Measurements from ENCODE around the gene LHX1.

LHX1 gene

GRCh38 chr17:36937001-36937958 lies at the start of gene LHX1:
TSS of gene LHX1 (plus strand) at chr17:36937475. CDS start at chr17:36938198, 723 bp downstream.
- Histone ChIP-seq H3K9ac (ENCODE audit: low read length in 2 of 2) (no peak within 1 kb of the TSS), H3K9me3 (ENCODE audit: control insufficient read depth in 2 of 2, low read length in 2 of 2) (no peaks in the 10 kb centered on the region), H3K4me3 (ENCODE audit: low read length in 2 of 2) (peak within 1 kb of the TSS; percentile 24 to 57), H3K27me3 (ENCODE audit: control insufficient read depth in 1 of 2, insufficient read depth in 2 of 2, low read length in 2 of 2) (peaks cover 92 to 98% of the 10 kb centered on the region in 2 donors), H3K4me1 (ENCODE audit: control insufficient read depth, insufficient read depth, low read length) (peaks cover 61% of the 10 kb centered on the region), H3K27ac (ENCODE audit: low read length) (no peak within 1 kb of the TSS), H3K36me3 (ENCODE audit: control insufficient read depth in 2 of 2, insufficient read depth in 2 of 2, low read length in 2 of 2) (no peaks in the 10 kb centered on the region)

GRCh38 chr17:36888236-36888951 lies 48.9 kb upstream of the LHX1 start:
- H3K27ac ChIP-seq (ENCODE audit: low read length), result no peak overlapping the region
- no peaks in the 10 kb centered on the region for H3K4me1 ChIP-seq (ENCODE audit: control insufficient read depth, insufficient read depth, low read length)
- no peaks in the 10 kb centered on the region for H3K36me3 ChIP-seq (ENCODE audit: control insufficient read depth in 2 of 2, insufficient read depth in 2 of 2, low read length in 2 of 2)
- H3K9me3 ChIP-seq (ENCODE audit: control insufficient read depth in 2 of 2, low read length in 2 of 2), result no peaks in the 10 kb centered on the region
- H3K4me3 ChIP-seq (ENCODE audit: low read length in 2 of 2), result no peak overlapping the region
- H3K27me3 ChIP-seq (ENCODE audit: control insufficient read depth in 1 of 2, insufficient read depth in 2 of 2, low read length in 2 of 2), result peaks cover 23 to 31% of the 10 kb centered on the region in 2 donors
- no peak overlapping the region for H3K9ac ChIP-seq (ENCODE audit: low read length in 2 of 2)

- H3K9me3 ChIP-seq (ENCODE audit: control insufficient read depth in 2 of 2, low read length in 2 of 2), result no peaks in the 10 kb centered on the region
- H3K4me3 ChIP-seq (ENCODE audit: low read length in 2 of 2), result no peak overlapping the region
- no peak overlapping the region for H3K9ac ChIP-seq (ENCODE audit: low read length in 2 of 2)
- H3K27ac ChIP-seq (ENCODE audit: low read length), result no peak overlapping the region
- H3K4me1 ChIP-seq (ENCODE audit: control insufficient read depth, insufficient read depth, low read length), result no peaks in the 10 kb centered on the region
- H3K36me3 ChIP-seq (ENCODE audit: control insufficient read depth in 2 of 2, insufficient read depth in 2 of 2, low read length in 2 of 2), result no peaks in the 10 kb centered on the region
- peaks cover 17 to 26% of the 10 kb centered on the region in 2 donors for H3K27me3 ChIP-seq (ENCODE audit: control insufficient read depth in 1 of 2, insufficient read depth in 2 of 2, low read length in 2 of 2)
Measured at GRCh38 chr17:36889770-36890349, 47.4 kb upstream of the LHX1 start.

DNA sequence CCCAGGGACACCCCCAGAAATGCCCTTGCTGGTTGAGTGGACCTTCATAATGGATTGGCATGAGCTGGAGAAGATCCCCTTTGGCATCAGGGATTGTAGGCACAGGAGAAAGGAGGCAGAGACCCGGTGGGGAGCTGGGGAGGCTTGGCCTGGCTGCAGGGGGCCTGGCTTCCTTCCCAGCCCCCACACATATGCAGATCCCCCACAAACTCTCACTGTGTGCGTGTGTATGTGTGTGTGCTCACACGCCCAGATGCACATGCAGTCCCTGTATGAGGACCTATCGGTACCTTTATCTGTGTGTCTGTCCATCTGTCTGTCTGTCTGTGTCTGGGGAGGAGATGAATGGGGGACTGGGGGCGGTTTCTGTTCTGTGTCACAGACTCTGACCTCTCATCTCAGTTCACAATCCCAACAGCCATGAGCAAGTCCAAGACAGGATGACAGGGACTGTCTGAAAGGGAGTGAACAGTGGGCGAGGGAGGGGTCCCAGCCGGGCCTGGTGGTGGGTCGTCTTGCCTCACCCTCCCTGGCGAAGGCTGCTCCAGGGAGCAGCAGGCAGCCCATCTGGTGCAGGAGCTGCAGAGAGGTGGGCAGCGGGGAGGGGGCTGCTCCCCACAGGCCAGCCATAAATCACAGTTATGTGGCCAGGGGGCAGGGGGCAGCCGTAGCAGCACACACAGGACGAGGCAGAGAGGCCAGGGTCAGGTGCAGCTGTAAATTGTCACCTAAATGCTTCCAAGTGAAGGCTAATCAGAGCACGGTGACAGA lies 46.7 kb upstream of the LHX1 start:
- H3K27me3 ChIP-seq (ENCODE audit: control insufficient read depth in 1 of 2, insufficient read depth in 2 of 2, low read length in 2 of 2), result peaks cover 19 to 26% of the 10 kb centered on the region in 2 donors
- H3K4me1 ChIP-seq (ENCODE audit: control insufficient read depth, insufficient read depth, low read length), result no peaks in the 10 kb centered on the region
- no peaks in the 10 kb centered on the region for H3K36me3 ChIP-seq (ENCODE audit: control insufficient read depth in 2 of 2, insufficient read depth in 2 of 2, low read length in 2 of 2)

DNA sequence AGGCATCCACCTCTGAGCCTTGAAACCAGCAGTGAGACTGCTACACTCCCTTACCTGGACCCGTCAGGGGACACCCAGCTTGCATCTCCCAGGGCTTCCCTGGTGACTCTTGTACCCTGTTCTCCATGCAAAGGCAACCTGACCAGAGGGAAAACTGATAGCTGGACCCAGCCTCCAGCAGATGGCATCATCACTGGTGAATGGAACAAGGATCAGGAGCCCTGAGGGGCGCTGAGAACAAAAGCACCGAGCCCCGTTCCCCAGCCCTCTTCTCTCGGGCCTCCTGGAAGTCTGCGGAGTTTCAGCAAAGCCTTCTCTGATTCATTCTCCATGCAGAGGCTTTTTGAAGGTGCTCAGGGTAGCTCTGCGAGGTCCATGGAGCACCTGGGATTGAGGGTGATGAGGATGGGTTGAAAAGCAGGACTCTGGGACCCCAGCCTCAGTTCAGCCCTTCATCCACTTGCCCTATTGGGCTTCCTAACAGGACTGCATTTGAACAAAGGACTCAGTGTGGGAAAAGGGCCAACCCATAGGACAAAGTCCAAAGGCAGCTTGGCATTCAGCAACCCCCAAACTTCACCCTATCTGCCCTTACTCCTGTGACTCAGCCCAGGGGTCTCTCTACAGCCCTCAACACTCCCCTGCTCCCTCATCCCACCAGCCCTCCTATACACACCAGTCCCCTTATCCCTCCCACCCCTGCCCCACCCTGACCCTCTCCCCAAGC lies 45.0 kb upstream of the LHX1 start:
- no peak overlapping the region for H3K4me3 ChIP-seq (ENCODE audit: low read length in 2 of 2)
- H3K9me3 ChIP-seq (ENCODE audit: control insufficient read depth in 2 of 2, low read length in 2 of 2), result no peaks in the 10 kb centered on the region
- no peaks in the 10 kb centered on the region for H3K4me1 ChIP-seq (ENCODE audit: control insufficient read depth, insufficient read depth, low read length)
- no peaks in the 10 kb centered on the region for H3K36me3 ChIP-seq (ENCODE audit: control insufficient read depth in 2 of 2, insufficient read depth in 2 of 2, low read length in 2 of 2)
- no peak overlapping the region for H3K9ac ChIP-seq (ENCODE audit: low read length in 2 of 2)
- H3K27ac ChIP-seq (ENCODE audit: low read length), result no peak overlapping the region
- H3K27me3 ChIP-seq (ENCODE audit: control insufficient read depth in 1 of 2, insufficient read depth in 2 of 2, low read length in 2 of 2), result peaks cover 16 to 26% of the 10 kb centered on the region in 2 donors

More for the DNA sequence above, 46.7 kb upstream of the LHX1 start:
- Histone ChIP-seq H3K4me3 (ENCODE audit: low read length in 2 of 2) (no peak overlapping the region), H3K27ac (ENCODE audit: low read length) (no peak overlapping the region), H3K9ac (ENCODE audit: low read length in 2 of 2) (no peak overlapping the region), H3K9me3 (ENCODE audit: control insufficient read depth in 2 of 2, low read length in 2 of 2) (no peaks in the 10 kb centered on the region)

GRCh38 chr17:36894177-36894576 lies 43.1 kb upstream of the LHX1 start:
- Histone ChIP-seq H3K27me3 (ENCODE audit: control insufficient read depth in 1 of 2, insufficient read depth in 2 of 2, low read length in 2 of 2) (peaks cover 13 to 23% of the 10 kb centered on the region in 2 donors), H3K27ac (ENCODE audit: low read length) (no peak overlapping the region), H3K36me3 (ENCODE audit: control insufficient read depth in 2 of 2, insufficient read depth in 2 of 2, low read length in 2 of 2) (no peaks in the 10 kb centered on the region), H3K4me1 (ENCODE audit: control insufficient read depth, insufficient read depth, low read length) (no peaks in the 10 kb centered on the region), H3K9me3 (ENCODE audit: control insufficient read depth in 2 of 2, low read length in 2 of 2) (no peaks in the 10 kb centered on the region), H3K4me3 (ENCODE audit: low read length in 2 of 2) (no peak overlapping the region), H3K9ac (ENCODE audit: low read length in 2 of 2) (no peak overlapping the region)

- no peaks in the 10 kb centered on the region for H3K9me3 ChIP-seq (ENCODE audit: control insufficient read depth in 2 of 2, low read length in 2 of 2)
- no peak overlapping the region for H3K27ac ChIP-seq (ENCODE audit: low read length)
- peaks cover 12 to 24% of the 10 kb centered on the region in 2 donors for H3K27me3 ChIP-seq (ENCODE audit: control insufficient read depth in 1 of 2, insufficient read depth in 2 of 2, low read length in 2 of 2)
- no peak overlapping the region for H3K9ac ChIP-seq (ENCODE audit: low read length in 2 of 2)
- H3K36me3 ChIP-seq (ENCODE audit: control insufficient read depth in 2 of 2, insufficient read depth in 2 of 2, low read length in 2 of 2), result no peaks in the 10 kb centered on the region
- H3K4me1 ChIP-seq (ENCODE audit: control insufficient read depth, insufficient read depth, low read length), result no peaks in the 10 kb centered on the region
- no peak overlapping the region for H3K4me3 ChIP-seq (ENCODE audit: low read length in 2 of 2)
Measured at GRCh38 chr17:36894925-36895324, 42.4 kb upstream of the LHX1 start.

DNA sequence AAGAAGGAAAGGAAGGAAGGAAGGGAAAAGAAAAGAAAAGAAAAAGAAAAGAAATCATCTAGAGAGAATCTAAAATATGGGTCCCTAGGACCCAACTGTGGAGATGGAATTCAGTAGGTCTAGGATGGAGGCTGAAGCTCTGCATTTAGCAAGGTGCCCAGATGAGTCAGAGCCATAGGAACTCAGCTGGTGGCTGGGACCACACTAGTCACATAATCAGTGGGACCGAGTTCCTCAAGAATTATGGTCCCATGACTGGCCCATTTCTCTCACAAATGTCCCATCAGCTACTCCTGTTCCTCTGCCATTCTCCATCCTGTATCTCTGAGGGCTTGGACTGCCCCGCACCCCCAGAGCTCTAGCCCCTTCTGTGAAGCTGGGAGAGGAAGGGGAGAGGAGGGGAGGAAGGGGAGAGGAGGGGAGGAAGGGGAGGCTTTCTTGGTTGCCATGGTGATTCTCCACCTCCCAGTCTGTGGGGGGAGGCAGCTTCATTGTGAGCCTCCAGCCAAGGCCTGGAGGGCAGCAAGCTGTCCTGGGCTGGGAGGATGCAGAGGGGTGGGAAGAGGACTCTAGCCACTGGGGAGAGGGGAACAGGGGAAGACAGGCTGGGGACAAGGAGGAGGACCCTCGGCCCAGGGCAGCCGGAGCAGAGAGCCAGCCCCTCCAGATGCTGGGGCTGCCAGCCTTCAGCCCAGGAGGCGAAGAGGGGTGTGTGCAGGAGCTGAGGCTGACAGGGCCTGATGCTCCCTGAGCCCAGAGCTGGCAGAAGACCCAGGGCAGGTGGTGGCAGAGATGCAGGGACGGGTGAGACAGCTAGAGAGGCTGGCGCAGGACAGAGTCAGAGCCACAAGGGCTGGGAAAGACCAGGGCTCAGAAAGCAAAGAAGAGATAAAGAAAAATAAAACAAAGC lies 37.8 kb upstream of the LHX1 start:
- Histone ChIP-seq H3K9ac (ENCODE audit: low read length in 2 of 2) (no peak overlapping the region), H3K27ac (ENCODE audit: low read length) (no peak overlapping the region), H3K36me3 (ENCODE audit: control insufficient read depth in 2 of 2, insufficient read depth in 2 of 2, low read length in 2 of 2) (no peaks in the 10 kb centered on the region), H3K27me3 (ENCODE audit: control insufficient read depth in 1 of 2, insufficient read depth in 2 of 2, low read length in 2 of 2) (peaks cover 3 to 15% of the 10 kb centered on the region in 2 donors), H3K4me1 (ENCODE audit: control insufficient read depth, insufficient read depth, low read length) (no peaks in the 10 kb centered on the region), H3K9me3 (ENCODE audit: control insufficient read depth in 2 of 2, low read length in 2 of 2) (no peaks in the 10 kb centered on the region), H3K4me3 (ENCODE audit: low read length in 2 of 2) (no peak overlapping the region)

GRCh38 chr17:36900160-36900512 lies 37.1 kb upstream of the LHX1 start:
- no peak overlapping the region for H3K4me3 ChIP-seq (ENCODE audit: low read length in 2 of 2)
- no peaks in the 10 kb centered on the region for H3K9me3 ChIP-seq (ENCODE audit: control insufficient read depth in 2 of 2, low read length in 2 of 2)
- H3K27ac ChIP-seq (ENCODE audit: low read length), result no peak overlapping the region
- H3K36me3 ChIP-seq (ENCODE audit: control insufficient read depth in 2 of 2, insufficient read depth in 2 of 2, low read length in 2 of 2), result no peaks in the 10 kb centered on the region
- no peaks in the 10 kb centered on the region for H3K4me1 ChIP-seq (ENCODE audit: control insufficient read depth, insufficient read depth, low read length)
- H3K27me3 ChIP-seq (ENCODE audit: control insufficient read depth in 1 of 2, insufficient read depth in 2 of 2, low read length in 2 of 2), result peaks cover 2 to 11% of the 10 kb centered on the region in 2 donors
- H3K9ac ChIP-seq (ENCODE audit: low read length in 2 of 2), result no peak overlapping the region
